Measurements from ENCODE around the gene PKHD1. TPM values are rescaled to one million over a fixed set of nuclear protein-coding genes. Genes with fewer than 3 reads are reported as not detected.

Gene PKHD1
- total RNA-seq, 1 donor from 2014 or later = 0.06 TPM

DNA sequence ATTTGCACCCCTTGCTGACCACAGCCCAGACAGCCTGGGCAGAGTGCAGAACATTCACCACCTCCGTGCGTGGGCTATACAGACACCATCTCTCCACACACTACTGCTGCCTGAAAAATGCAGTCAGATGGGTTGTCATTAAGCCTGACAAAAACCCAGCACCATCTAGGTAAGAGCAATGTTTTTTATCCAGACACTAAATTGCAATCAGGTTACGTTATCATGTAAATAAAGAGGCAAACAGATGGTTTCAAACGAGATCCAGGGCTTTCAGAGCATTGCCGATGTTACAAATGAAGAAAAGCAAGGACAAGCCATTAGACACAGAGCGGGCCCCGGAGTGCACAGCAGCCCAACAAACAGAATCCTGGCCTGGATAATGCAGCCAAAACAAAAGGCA is 269.6 kb downstream of the PKHD1 start:
- DNase-seq (ENCODE audit: extremely low read depth, low read depth, low spot score) = no peak

DNA sequence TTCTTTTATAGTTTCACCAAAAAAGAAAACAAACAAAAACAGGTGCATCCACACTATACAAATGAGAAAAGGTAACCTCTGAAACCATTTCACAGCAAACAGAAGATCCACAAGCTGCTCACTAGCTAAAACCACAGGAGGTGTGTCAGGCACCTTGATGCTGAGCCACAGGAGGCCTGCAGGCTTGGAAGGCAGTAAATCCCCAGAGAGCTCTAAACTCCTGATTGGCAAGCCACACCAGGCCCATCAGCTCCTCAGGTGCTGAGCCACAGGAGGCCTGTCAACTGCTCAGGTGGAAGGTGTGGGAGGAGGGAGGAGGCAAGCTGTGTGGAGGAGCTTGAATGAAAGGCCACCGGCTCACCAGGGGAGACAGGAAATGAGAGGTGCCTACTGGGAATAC is 273.0 kb downstream of the PKHD1 start:
- DNase-seq (ENCODE audit: extremely low read depth, low read depth, low spot score) = no peak

DNA sequence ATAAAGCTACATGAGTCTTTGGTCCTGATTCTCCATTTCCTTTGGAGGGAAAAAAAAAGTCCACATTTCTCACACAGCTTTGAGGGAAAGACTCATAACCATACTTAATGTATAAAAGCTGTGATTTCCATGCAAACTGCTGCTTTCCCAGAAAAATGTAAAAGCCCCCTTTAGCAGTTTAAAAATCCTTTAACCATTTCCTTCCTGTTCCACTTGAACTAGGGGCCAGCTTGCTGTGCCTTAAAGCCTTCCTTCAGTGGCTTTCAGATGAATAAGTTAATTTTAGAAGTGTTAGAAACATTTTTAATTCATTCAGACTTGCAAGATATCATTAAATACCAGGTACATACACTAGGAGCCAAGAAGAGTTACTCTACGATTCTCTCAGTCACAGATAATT is 273.5 kb downstream of the PKHD1 start:
- no peak for DNase-seq (ENCODE audit: extremely low read depth, low read depth, low spot score)

DNA sequence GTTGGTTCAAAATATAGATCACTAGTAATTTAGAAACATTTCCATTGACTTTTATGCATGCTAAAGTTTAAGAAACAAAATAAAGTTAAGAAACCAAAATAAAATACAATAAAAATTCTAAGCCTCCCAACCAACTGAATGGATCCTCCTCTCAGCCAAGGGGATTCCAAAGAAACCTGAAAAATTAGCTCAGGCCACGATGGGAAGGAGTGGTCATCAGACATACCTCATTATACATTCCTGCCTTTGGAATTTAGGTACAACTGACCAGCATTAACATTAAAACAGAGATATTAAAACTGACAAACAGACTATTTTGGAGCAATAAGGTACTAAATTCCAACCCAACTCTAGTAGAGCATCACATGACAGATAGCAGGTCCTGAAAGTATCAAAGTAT is 275.2 kb downstream of the PKHD1 start:
- DNase-seq (ENCODE audit: extremely low read depth, low read depth, low spot score) = no peak

DNA sequence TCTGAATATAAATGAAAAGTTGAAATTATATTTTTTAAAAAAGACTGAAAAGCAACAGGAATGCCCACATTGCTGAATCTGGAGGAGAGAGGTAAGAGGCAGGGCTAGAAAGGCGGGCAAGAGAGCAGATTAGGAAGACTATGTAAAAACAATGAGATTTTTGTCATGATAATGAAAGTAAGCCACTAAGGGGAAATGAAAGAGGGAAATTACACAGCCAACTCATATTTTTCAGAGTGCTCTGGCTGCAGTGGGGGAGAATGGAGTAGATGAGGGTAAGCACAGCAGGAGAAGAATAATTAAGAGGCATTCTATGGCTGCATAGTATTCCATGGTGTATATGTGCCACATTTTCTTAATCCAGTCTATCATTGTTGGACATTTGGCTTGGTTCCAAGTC is 281.9 kb downstream of the PKHD1 start:
- DNase-seq (ENCODE audit: extremely low read depth, low read depth, low spot score) = no peak

DNA sequence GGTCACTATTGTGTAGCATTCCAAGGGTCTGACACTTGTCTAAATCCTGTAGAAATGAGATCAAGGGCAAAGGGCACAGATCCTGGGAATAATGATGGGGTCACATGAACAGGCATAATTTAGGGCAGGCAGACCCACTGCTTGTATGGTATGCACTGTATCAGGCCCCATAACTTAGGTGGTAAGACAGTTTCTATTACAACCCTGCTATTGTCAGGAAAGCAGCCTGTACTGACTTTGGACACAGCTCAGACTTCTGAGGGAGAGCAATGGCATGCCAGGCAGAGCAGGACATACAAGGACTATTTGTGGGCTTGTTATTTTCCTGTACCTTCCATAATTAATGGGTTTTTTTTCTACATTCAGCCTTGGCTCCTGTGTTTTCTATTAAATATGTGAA is 286.8 kb downstream of the PKHD1 start:
- DNase-seq (ENCODE audit: extremely low read depth, low read depth, low spot score) = no peak

DNA sequence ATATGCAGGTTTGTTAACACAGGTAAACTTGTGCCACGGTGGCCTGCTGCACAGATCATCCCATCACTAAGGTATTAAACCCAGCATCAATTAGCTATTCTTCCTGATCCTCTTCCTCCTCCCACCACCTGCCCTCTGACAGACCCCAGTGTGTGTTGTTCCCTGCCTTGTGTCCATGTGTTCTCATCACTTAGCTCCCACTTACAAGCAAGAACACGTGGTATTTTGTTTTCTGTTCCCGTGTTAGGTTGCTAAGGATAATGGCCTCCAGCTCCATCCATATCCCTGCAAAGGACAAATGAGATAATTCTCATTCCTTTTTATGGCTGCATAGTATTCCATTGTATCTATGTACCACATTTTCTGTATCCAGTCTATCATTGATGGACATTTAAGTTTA is 294.0 kb downstream of the PKHD1 start:
- no peak for DNase-seq (ENCODE audit: extremely low read depth, low read depth, low spot score)

DNA sequence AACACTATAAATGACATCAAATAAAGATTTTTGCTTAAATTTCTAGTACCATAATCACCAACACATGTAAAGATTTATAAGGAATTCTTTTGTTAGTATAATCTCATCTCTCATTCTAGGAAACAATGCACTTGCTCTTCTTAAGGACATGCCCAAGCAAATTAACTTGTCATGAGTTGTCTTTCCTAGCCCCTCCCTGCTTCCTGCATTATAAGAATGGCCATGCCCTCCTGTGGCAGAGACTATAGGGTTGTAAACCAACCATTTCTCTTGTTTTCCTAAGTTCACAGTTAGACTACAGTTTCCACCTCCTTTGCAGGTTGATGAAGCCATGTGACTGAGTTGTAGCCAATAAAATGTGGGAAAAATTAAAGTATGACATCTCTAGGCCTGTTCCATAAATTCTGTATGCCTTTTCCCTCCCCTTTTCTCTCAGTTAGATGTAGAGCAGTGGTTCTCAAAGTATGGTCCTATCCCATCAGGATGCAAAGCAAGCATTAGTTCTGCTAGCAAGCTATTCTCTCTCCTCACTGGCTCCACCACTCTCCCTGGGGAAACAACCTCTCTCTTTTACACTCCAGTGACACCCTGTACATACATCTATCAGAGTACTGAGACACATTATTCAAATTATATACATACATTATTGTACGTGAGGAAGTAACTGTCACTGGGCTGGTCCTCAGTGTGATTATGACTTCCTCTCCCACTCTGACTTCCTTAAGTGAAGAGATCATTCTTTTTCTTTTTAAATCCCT is 295.0 kb downstream of the PKHD1 start:
- DNase-seq (ENCODE audit: extremely low read depth, low read depth, low spot score) = no peak

DNA sequence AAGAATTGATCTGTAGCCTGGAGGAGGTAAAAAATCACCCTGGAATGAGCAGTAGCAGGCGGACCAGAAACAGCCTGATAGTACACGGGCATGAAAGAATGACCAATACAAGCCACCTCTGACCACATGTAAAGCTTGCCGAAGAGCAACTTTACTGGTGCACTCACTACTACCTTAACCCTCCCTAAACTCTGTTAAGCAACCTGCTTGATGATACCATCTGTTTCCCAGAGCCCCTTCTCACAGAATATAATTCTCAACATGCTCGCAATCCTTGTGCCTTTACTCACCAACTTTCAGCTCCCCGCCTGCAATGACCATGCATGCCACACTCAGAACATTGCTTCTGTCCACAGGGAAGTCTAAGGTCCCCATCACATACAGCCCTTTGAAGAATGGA is 296.5 kb downstream of the PKHD1 start:
- no peak for DNase-seq (ENCODE audit: extremely low read depth, low read depth, low spot score)

DNA sequence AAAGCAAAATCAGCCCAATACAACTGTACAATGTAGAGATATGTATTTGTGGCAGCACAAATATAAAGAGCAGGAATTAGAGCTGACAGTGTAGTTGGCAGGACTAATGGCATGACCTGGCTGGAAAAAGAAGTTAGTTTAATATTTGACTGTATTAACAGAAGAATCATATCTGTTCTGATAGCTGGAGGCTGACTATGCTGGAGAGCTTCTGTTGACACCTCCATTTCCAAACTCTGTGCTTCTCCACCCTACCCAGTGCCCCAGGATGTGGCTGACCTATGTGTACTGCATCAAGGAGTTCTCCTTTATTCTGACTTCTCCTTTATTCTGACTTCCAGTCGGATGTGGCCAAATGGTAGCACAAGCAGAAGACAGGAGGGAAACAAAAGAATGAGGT is 299.3 kb downstream of the PKHD1 start:
- no peak for DNase-seq (ENCODE audit: extremely low read depth, low read depth, low spot score)

DNA sequence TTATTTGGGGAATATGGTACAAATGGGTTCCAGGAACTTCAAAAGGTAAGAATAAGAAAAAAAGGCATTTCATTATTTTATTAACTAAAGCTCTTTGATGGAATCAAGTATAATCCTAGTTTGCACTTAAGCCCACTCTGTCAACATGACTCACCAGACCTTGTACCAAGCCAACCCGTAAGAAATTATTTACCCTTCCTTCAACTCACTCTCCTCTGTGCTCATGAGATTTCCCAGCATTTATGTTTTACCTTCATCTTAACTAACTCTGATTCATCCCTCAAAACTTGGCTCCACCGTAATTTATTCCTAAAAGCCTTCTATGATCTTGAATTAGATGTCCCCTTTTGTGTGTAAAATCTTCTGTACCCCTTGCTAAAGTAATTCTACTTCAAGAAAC is 308.7 kb downstream of the PKHD1 start:
- DNase-seq (ENCODE audit: extremely low read depth, low read depth, low spot score) = no peak

DNA sequence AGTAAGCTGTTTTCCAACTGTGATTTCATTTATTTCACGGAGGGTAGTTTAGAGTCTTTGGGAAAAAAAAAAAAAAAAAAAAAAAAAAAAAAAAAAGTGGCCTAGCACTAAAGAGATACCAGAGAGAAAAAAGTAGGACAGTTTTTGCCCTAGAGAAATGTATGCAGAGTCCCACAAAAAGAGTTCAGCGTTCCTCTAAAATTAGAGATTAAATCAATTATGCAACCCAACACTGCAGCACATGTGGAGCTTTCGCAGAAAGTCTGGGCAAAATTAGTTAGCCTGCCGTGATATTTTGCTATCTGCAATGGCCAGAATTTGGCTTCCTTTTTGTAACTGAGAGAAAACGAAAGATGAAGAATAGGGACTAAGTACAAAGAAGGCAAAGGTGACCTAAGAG is 309.8 kb downstream of the PKHD1 start:
- no peak for DNase-seq (ENCODE audit: extremely low read depth, low read depth, low spot score)

DNA sequence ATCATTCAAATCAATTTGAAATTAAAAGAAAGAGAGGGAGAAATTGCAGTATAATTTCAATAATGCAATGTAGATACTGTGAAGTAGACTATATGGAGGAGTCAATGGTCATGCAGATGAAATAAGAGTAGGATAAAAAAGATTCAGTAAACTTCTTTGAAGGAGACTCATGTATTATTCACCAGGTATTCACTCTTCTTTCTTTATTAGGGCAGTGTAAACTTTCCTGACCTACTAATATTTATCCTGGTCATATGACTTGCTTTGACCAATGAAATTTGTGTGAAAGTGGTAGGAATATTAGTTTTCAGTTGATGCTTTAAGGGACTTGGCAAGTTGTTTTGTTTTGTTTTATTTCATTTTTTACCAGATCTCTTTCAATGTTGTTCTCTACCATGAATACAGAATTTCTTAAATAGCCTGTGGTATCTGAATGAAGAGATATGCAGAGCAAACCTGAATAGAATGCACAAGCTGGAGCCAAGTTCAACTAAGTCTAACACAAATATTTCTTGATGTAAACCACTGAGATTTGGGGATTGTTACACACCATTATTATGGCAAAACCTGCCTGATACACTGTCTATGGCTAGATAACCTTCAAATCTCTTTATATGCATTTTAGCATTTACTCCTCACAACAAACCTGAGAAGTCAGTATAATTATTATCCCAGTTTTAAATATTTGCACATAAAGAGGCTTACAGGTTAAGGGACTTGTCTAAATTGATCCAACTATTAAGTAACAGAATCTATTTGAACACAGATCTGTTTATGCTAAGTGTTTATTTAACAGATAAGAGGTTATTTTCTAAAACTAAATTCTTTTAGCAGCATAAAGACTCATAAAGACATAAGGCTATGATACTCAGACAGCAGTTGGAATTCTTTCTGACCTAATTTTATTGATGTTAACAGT is 311.2 kb downstream of the PKHD1 start:
- DNase-seq (ENCODE audit: extremely low read depth, low read depth, low spot score) = no peak

DNA sequence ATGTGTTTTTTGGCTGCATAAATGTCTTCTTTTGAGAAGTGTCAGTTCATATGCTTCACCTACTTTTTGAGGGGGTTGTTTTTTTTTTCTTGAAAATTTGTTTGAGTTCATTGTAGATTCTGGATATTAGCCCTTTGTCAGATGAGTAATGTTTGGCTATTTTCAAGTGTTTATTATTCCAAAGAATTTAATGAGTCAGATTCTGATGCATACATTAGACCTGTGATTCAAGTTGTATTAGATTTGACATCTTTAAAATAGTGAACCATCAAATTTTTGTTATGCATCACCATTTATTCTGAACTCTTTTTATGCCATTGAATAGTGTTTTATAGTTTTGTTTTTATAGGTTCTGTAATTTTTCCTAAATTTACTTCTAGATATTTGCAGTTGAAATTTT is 319.3 kb downstream of the PKHD1 start:
- DNase-seq (ENCODE audit: extremely low read depth, low read depth, low spot score) = no peak

DNA sequence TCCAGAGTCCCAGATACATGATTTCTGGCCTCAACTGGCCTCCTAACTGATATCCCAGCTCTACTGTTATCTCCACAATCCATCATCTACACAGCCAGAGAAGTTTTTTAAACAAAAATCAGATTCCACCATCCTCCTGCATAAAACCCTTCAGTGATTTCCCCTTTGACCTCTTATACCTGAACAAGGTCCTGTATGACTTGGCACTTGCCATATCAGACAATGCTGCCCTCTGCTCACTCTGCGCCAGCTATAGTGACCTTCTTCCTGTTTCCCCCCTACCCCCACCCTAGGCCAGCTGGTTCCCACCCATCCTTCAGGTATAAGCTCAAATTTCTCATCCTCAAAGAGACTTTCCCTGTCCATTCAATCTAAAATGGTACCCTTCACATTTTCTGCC is 322.2 kb downstream of the PKHD1 start:
- DNase-seq (ENCODE audit: extremely low read depth, low read depth, low spot score) = no peak

DNA sequence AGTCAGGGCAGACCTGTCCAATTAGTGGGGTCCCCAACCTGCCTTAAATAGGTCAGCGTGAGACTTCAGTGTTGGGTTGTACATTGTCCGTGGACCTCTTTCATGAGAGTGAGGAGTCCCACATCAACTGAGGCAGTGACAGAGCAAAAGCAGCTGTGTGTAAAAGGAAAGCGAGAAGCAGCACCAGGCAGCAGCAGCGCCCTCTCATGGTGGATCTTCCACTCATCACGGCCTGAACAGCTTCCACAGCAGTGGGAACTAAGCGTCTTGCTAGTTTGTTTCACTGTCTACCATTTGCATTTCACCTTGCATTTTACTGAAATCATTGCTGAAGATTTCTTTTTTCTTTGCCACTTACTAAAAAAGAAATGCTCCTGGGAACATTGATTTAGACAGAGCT is 333.8 kb downstream of the PKHD1 start:
- no peak for DNase-seq (ENCODE audit: extremely low read depth, low read depth, low spot score)

DNA sequence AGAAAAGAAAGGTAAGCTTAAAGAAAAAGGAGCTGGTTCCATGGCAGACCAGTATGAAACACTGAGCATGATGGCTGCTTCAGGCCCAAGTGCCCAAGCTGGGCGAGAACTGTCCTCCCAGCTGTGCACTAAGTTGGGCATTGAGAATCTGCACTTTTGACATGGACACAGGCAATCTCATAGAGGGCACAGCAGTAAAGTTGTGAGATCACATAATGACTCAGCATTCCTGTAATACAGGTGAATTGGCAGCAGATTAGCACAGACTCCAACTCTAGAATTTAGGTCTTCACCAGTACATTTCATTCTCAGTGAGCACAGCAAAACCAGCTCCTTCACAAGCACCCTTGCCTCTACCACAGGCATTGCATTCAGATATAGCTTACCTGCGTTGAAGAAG is 343.4 kb downstream of the PKHD1 start:
- no peak for DNase-seq (ENCODE audit: extremely low read depth, low read depth, low spot score)

DNA sequence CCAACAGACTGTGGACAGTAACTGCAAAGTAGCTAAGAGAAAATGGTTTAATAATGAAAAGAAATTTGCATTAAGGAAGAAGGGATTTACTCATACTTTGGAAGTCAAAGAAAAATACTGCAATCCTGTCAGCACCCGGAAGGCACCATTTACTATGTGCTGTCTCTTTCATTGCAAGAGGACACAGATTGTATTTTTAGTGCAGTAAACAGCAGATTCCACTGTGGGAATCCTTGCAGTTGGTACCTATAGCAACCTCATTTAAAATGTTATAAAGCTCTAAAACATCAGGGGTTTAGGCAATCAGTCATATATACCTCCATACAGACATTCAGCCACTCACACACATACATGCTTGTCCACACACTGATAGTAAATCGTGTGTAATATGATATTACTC is 346.8 kb downstream of the PKHD1 start:
- no peak for DNase-seq (ENCODE audit: extremely low read depth, low read depth, low spot score)

DNA sequence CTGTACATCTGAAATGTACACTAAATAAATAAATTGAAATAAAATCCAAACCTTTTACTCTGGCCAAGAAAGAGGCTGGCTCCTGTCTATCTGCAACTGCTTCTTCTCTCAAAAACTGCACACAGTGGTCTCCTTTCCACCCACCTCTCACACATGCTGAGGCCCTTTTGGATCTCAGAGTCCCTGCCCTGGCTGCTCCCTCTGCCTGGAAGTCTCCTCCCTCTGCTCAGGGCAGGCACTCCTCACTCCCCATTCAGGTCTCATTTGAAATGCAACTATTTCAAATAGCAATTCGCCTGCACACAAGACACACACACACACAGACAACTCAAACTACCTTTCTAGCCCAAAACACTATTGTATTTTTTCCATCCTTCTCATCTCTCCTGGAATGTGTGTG is 348.8 kb downstream of the PKHD1 start:
- no peak for DNase-seq (ENCODE audit: extremely low read depth, low read depth, low spot score)

DNA sequence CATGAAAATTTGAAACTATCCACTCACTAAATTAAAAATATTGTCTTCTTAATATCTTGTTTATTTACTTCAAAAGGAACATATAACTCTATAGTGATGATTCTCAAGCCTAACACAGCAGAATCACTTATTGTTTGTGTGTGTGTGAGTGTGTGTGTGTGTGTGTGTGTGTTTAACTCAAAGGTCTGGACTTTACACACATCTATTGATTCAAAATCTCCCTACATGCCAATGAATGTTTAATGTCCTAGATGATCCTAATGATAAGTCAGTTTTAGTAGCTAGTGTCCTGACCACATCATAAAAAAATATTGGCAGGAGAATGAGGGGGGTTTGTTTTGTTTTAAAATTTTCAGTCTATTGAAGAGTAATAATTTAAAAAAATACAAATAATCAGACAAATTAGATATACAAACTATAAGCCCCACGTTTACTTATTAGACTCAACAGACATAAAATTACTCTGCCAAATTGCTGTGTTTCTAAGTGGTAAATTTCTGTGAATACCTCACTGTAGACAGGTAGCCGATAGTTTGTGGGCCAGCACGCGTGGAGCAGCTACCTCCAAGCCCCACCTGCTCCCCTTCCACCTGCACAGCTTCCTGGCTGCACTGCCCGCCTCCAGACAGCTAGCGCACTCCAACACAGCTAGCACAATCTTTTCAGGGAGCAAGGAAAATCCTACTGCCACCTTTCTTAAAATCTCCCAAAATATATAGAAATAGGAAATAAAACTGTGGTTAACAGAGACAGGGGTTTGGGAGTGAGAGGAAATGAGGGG is 349.6 kb downstream of the PKHD1 start:
- DNase-seq (ENCODE audit: extremely low read depth, low read depth, low spot score) = no peak

DNA sequence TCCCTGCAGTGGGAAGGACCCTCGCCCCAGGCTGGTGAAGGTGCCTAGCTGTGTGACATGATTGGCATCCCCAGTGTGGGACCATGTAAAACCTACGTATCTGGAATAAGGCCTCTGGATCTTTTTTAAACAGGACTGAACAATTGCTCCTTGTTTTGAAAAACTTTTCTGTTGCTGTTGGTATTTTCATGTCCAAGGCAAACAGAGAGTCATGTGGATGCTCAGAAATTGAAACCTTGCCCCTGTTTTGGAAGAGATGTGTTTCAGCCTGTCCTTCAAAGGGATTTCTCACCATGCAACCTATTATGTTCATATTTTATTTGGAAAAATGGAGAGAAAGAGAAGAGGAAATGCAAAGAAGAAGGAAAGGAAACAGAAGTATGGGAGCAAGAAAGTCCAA is 362.3 kb downstream of the PKHD1 start:
- DNase-seq (ENCODE audit: extremely low read depth, low read depth, low spot score) = no peak

Measured in glomerular endothelial cell (primary cell).